SK-N-SH treated with all-trans-retinoic acid at 6 μM for 48 hours (cell line): ENCODE results near the gene RRM1.

ENCODE experiments used
- ARNTL ChIP-seq: fragments of 450-650 bp; formaldehyde crosslinking; IDR thresholded peaks from 2 replicates; pipeline ENCODE4 v1.5.0; 2020; ENCODE audit warnings: low read depth, mild to moderate bottlenecking, moderate library complexity, borderline replicate concordance
- CREB5 ChIP-seq: fragments of 250-450 bp; sonication (Bioruptor Pico); IDR thresholded peaks from 2 replicates; pipeline ENCODE4 v1.5.1; 2020; ENCODE audit warnings: low read depth, mild to moderate bottlenecking, moderate library complexity
- CSDC2 ChIP-seq: fragments of 250-450 bp; sonication (Bioruptor Pico); IDR thresholded peaks from 2 replicates; pipeline ENCODE4 v1.5.0; 2020; ENCODE audit warnings: mild to moderate bottlenecking, moderate library complexity
- GLIS3 ChIP-seq: fragments of 250-450 bp; sonication (Bioruptor Pico); IDR thresholded peaks from 2 replicates; pipeline ENCODE4 v1.5.0; 2020; ENCODE audit warnings: mild to moderate bottlenecking, moderate library complexity
- PATZ1 ChIP-seq: fragments of 250-450 bp; sonication (Bioruptor Pico); IDR thresholded peaks from 2 replicates; pipeline ENCODE4 v1.8.0; 2020; ENCODE audit warnings: mild to moderate bottlenecking, moderate library complexity, borderline replicate concordance
- POU6F1 ChIP-seq: fragments of 250-450 bp; sonication (Bioruptor Pico); IDR thresholded peaks from 2 replicates; pipeline ENCODE4 v1.8.0; 2021; ENCODE audit warnings: low read depth, mild to moderate bottlenecking, moderate library complexity, borderline replicate concordance
- SNAI2 ChIP-seq: fragments of 250-450 bp; sonication (Bioruptor Pico); IDR thresholded peaks from 2 replicates; pipeline ENCODE4 v1.5.0; 2020; ENCODE audit warnings: mild to moderate bottlenecking, moderate library complexity
- TCF4 ChIP-seq: fragments of 250-450 bp; sonication (Bioruptor Pico); IDR thresholded peaks from 2 replicates; pipeline ENCODE4 v1.8.0; 2021; ENCODE audit warnings: mild to moderate bottlenecking, moderate library complexity, borderline replicate concordance
- ZC3H10 ChIP-seq: fragments of 250-450 bp; sonication (Bioruptor Pico); IDR thresholded peaks from 2 replicates; pipeline ENCODE4 v1.5.1; 2021; ENCODE audit warnings: mild to moderate bottlenecking, moderate library complexity
- ZFP3 ChIP-seq: fragments of 250-450 bp; sonication (Bioruptor Pico); IDR thresholded peaks from 2 replicates; pipeline ENCODE4 v1.5.0; 2020; ENCODE audit warnings: mild to moderate bottlenecking, moderate library complexity
- ZNF565 ChIP-seq: fragments of 450-650 bp; formaldehyde crosslinking; conservative IDR thresholded peaks from 2 replicates; pipeline ENCODE4 v1.5.0; 2020; ENCODE audit warnings: low read depth, mild to moderate bottlenecking, moderate library complexity
- ZNF70 ChIP-seq: fragments of 450-650 bp; formaldehyde crosslinking; IDR thresholded peaks from 2 replicates; pipeline ENCODE4 v1.5.0; 2020; ENCODE audit warnings: mild to moderate bottlenecking, moderate library complexity
- ZNF8 ChIP-seq: fragments of 450-650 bp; formaldehyde crosslinking; IDR thresholded peaks from 2 replicates; pipeline ENCODE4 v1.5.0; 2020; ENCODE audit warnings: mild to moderate bottlenecking, moderate library complexity
- TF ChIP-seq, protein P1 (sequence below): fragments of 250-450 bp; sonication (Bioruptor Pico); IDR thresholded peaks from 2 replicates; pipeline ENCODE4 v1.5.1; 2021; ENCODE audit warnings: mild to moderate bottlenecking, moderate library complexity

- no peak for TF ChIP-seq POU6F1 (CRISPR knock-in tag)
- TF ChIP-seq PATZ1 (CRISPR knock-in tag) = no peak
- TF ChIP-seq ARNTL (CRISPR knock-in tag) = no peak
- TF ChIP-seq ZNF565 (CRISPR knock-in tag) = no peak
- TF ChIP-seq ZC3H10 = no peak
- no peak for TF ChIP-seq ZNF8 (CRISPR knock-in tag)
- TF ChIP-seq GLIS3 (CRISPR knock-in tag) = no peak
- TF ChIP-seq ZNF70 (CRISPR knock-in tag) = no peak
- TF ChIP-seq CREB5 (CRISPR knock-in tag) = no peak
- TF ChIP-seq CSDC2 (CRISPR knock-in tag) = no peak
- no peak for TF ChIP-seq SNAI2 (CRISPR knock-in tag)
- no peak for TF ChIP-seq TCF4
- TF ChIP-seq, protein P1, sequence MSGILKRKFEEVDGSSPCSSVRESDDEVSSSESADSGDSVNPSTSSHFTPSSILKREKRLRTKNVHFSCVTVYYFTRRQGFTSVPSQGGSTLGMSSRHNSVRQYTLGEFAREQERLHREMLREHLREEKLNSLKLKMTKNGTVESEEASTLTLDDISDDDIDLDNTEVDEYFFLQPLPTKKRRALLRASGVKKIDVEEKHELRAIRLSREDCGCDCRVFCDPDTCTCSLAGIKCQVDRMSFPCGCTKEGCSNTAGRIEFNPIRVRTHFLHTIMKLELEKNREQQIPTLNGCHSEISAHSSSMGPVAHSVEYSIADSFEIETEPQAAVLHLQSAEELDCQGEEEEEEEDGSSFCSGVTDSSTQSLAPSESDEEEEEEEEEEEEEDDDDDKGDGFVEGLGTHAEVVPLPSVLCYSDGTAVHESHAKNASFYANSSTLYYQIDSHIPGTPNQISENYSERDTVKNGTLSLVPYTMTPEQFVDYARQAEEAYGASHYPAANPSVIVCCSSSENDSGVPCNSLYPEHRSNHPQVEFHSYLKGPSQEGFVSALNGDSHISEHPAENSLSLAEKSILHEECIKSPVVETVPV (CRISPR knock-in tag) = no peak
- no peak for TF ChIP-seq ZFP3 (CRISPR knock-in tag)
These were observed 72.7 kb downstream of the RRM1 start for GRCh38 chr11:4167292-4167691.
